IMR-90 (cell line): Measurements from ENCODE around the gene TIAM1. TPM values are rescaled to one million over a fixed set of nuclear protein-coding genes. Genes with fewer than 3 reads are reported as not detected.

Source experiments
- ATAC-seq: fragments of 200-7000 bp; cut with Tn5 transposase; 2 replicates; pipeline ENCODE4 v1.9.1; 2020; ENCODE audit warnings: low read depth, mild to moderate bottlenecking, moderate library complexity
- BruUV-seq: library from RNA; stranded (reverse); fragments of 400-500 nt; replicated peaks from 2 replicates; lab custom pipeline; 2021; lab: Mats Ljungman, UMichigan
- CTCF ChIA-PET: fragments of 300-600 bp; formaldehyde crosslinking; extraction: SDS; loops from one replicate; lab custom pipeline; 2021; ENCODE audit warnings: antibody characterized with exemption; lab: Yijun Ruan, JAX
- POLR2A ChIA-PET: fragments of 300-600 bp; sonication (Branson Sonifier 250); formaldehyde crosslinking; loops from one replicate; lab custom pipeline; 2022; ENCODE audit warnings: antibody characterized with exemption; ENCODE audit not compliant: unreplicated experiment; lab: Charles Lee
- DNase-seq: peaks from one replicate; pipeline ENCODE4 v3.0.0; 2013
- H2AFZ ChIP-seq: replicated peaks from 2 replicates; pipeline ENCODE3; 2013; ENCODE audit warnings: low read length, mild to moderate bottlenecking; ENCODE audit not compliant: poor library complexity
- H2AK5ac ChIP-seq: 2 replicates; pipeline ENCODE4 v1.6.1; 2013; ENCODE audit warnings: low read depth, low read length, inconsistent platforms
- H2AK9ac ChIP-seq: replicated peaks from 2 replicates; pipeline ENCODE3; 2013; ENCODE audit warnings: mild to moderate bottlenecking, low read depth, low read length, moderate library complexity; ENCODE audit not compliant: poor library complexity
- H2BK120ac ChIP-seq: 2 replicates; pipeline ENCODE4 v1.6.1; 2013; ENCODE audit warnings: low read depth, low read length, inconsistent platforms
- H2BK15ac ChIP-seq: 3 replicates; pipeline ENCODE4 v1.6.1; 2013; ENCODE audit warnings: low read depth, low read length, inconsistent platforms
- H2BK20ac ChIP-seq: 2 replicates; pipeline ENCODE4 v1.6.1; 2013; ENCODE audit warnings: low read depth, mild to moderate bottlenecking, inconsistent platforms, low read length, moderate library complexity
- H2BK5ac ChIP-seq: 2 replicates; pipeline ENCODE4 v1.6.1; 2013; ENCODE audit warnings: mild to moderate bottlenecking, low read depth, low read length, inconsistent platforms; ENCODE audit not compliant: poor library complexity, severe bottlenecking
- H3K14ac ChIP-seq: replicated peaks from 2 replicates; pipeline ENCODE4 v1.6.1; 2013; ENCODE audit warnings: low read depth, low read length, inconsistent platforms
- H3K18ac ChIP-seq: 2 replicates; pipeline ENCODE4 v1.6.1; 2013; ENCODE audit warnings: low read depth, low read length, control low read depth
- H3K23ac ChIP-seq: 2 replicates; pipeline ENCODE4 v1.6.1; 2013; ENCODE audit warnings: low read depth, low read length, inconsistent platforms
- H3K27ac ChIP-seq: 2 replicates; pipeline ENCODE4 v1.5.1; 2013; ENCODE audit warnings: mild to moderate bottlenecking, control low read depth, low read length; ENCODE audit not compliant: insufficient read depth
- H3K27me3 ChIP-seq: 2 replicates; pipeline ENCODE4 v1.6.1; 2013; ENCODE audit warnings: low read length; ENCODE audit not compliant: control insufficient read depth, insufficient read depth
- H3K36me3 ChIP-seq: 2 replicates; pipeline ENCODE4 v1.6.1; 2013; ENCODE audit warnings: low read length, mixed read lengths; ENCODE audit not compliant: control insufficient read depth, insufficient read depth
- H3K4ac ChIP-seq: 2 replicates; pipeline ENCODE4 v1.6.1; 2013; ENCODE audit warnings: low read depth, low read length, inconsistent platforms
- H3K4me1 ChIP-seq: 2 replicates; pipeline ENCODE4 v1.6.1; 2013; ENCODE audit warnings: low read length, mixed read lengths; ENCODE audit not compliant: control insufficient read depth, insufficient read depth
- H3K4me2 ChIP-seq: 2 replicates; pipeline ENCODE4 v1.6.1; 2013; ENCODE audit warnings: low read depth, mild to moderate bottlenecking, control low read depth, low read length, moderate library complexity
- H3K4me3 ChIP-seq: 2 replicates; pipeline ENCODE4 v1.5.1; 2013; ENCODE audit warnings: low read depth, mild to moderate bottlenecking, control low read depth, low read length, moderate library complexity; ENCODE audit not compliant: insufficient read depth
- H3K56ac ChIP-seq: 2 replicates; pipeline ENCODE4 v1.6.1; 2013; ENCODE audit warnings: low read length, inconsistent platforms; ENCODE audit not compliant: insufficient read depth; ENCODE audit errors: extremely low read depth
- H3K79me1 ChIP-seq, 2 experiments: 2 replicates each; pipeline ENCODE4 v1.6.1; 2013; ENCODE audit warnings: low read length in 2 of 2, inconsistent platforms in 1 of 2, low read depth in 1 of 2
- H3K9ac ChIP-seq: 2 replicates; pipeline ENCODE4 v1.6.1; 2013; ENCODE audit warnings: low read depth, low read length, control low read depth
- H3K9me1 ChIP-seq: 2 replicates; pipeline ENCODE4 v1.6.1; 2013; ENCODE audit warnings: low read length, inconsistent platforms; ENCODE audit not compliant: insufficient read depth
- H3K9me3 ChIP-seq: 2 replicates; pipeline ENCODE4 v1.6.1; 2013; ENCODE audit warnings: low read length; ENCODE audit not compliant: control insufficient read depth, insufficient read depth
- H4K20me1 ChIP-seq: 2 replicates; pipeline ENCODE4 v1.6.1; 2013; ENCODE audit warnings: low read length, inconsistent platforms; ENCODE audit not compliant: insufficient read depth
- H4K5ac ChIP-seq: 2 replicates; pipeline ENCODE4 v1.6.1; 2013; ENCODE audit warnings: mild to moderate bottlenecking, low read depth, low read length, control low read depth
- H4K8ac ChIP-seq, 2 experiments: 2 replicates each; pipeline ENCODE4 v1.6.1; 2013; ENCODE audit warnings: low read depth in 2 of 2, low read length in 2 of 2, control low read depth in 1 of 2, inconsistent platforms in 1 of 2
- H4K91ac ChIP-seq: 2 replicates; pipeline ENCODE4 v1.6.1; 2013; ENCODE audit warnings: low read depth, low read length, inconsistent platforms; ENCODE audit not compliant: insufficient read depth
- CEBPB ChIP-seq: IDR thresholded peaks from 2 replicates; pipeline ENCODE4 v1.6.1; 2012; ENCODE audit warnings: low read depth, low read length, improper control_type of control experiment
- CHD1 ChIP-seq: IDR thresholded peaks from 2 replicates; pipeline ENCODE4 v1.6.1; 2012; ENCODE audit warnings: low read depth, low read length, improper control_type of control experiment
- CTCF ChIP-seq: conservative IDR thresholded peaks from 2 replicates; pipeline ENCODE4 v1.5.1; 2012; ENCODE audit warnings: mild to moderate bottlenecking, low read depth, low read length, improper control_type of control experiment
- FOS ChIP-seq: fragments of 150-350 bp; IDR thresholded peaks from 2 replicates; pipeline ENCODE4 v1.6.1; 2016; ENCODE audit warnings: low read depth, low read length
- MXI1 ChIP-seq: IDR thresholded peaks from 2 replicates; pipeline ENCODE4 v1.6.1; 2012; ENCODE audit warnings: low read depth, mild to moderate bottlenecking, low read length, moderate library complexity, borderline replicate concordance
- RAD21 ChIP-seq: IDR thresholded peaks from 2 replicates; pipeline ENCODE4 v1.6.1; 2012; ENCODE audit warnings: low read length, improper control_type of control experiment
- SMC3 ChIP-seq: fragments of 150-350 bp; IDR thresholded peaks from 2 replicates; pipeline ENCODE4 v1.6.1; 2016; ENCODE audit warnings: low read depth, mild to moderate bottlenecking, antibody characterized with exemption, low read length, moderate library complexity
- USF2 ChIP-seq: fragments of 150-350 bp; IDR thresholded peaks from 2 replicates; pipeline ENCODE4 v1.6.1; 2017; ENCODE audit warnings: mild to moderate bottlenecking, antibody characterized with exemption, low read length, low read depth
- WGBS, 2 experiments: methylation state at CpG; one replicate each; pipeline versions ENCODE4 v1.1.5 to v1.1.7; 2013; ENCODE audit warnings: missing lambda C conversion rate in 2 of 2; ENCODE audit not compliant: insufficient read length in 1 of 2; ENCODE audit errors: extremely low coverage in 2 of 2; 5-methylcytosine and 5-hydroxymethylcytosine counted together
- dilution Hi-C: fragments of 300-500 bp; cut with HindIII; formaldehyde crosslinking; loops from one replicate; pipeline ENCODE4 v1.14.3; 2018; ENCODE audit warnings: low sequenced_read_pairs; ENCODE audit not compliant: unreplicated experiment
- in situ Hi-C: fragments of 300-500 bp; cut with MboI; formaldehyde crosslinking; loops from 3 replicates; pipeline ENCODE4 v1.14.3; 2019; ENCODE audit warnings: low sequenced_read_pairs, inconsistent platforms, mixed read lengths
- intact Hi-C: fragments of 100-400 bp; cut with micrococcal nuclease; formaldehyde crosslinking; loops from 2 replicates; pipeline ENCODE4 v1.10.0; 2022
- polyA plus RNA-seq, 3 experiments: library from polyadenylated mRNA; depleted of rRNA; stranded (reverse); fragments of >200 nt; gene quantifications; 2 replicates each; pipeline ENCODE4 v1.2.3, GENCODE V29; 2012; ENCODE audit warnings: low replicate concordance in 1 of 3
- total RNA-seq: library from RNA; depleted of rRNA; stranded (reverse); fragments of >200 nt; gene quantifications from 2 replicates; pipeline ENCODE4 v1.2.3, GENCODE V29; 2012

Gene TIAM1
- total and polyA plus RNA-seq, 2 of the 4 experiments (the other 2 are of a cell fraction): 2.9 to 9.3 TPM

DNA sequence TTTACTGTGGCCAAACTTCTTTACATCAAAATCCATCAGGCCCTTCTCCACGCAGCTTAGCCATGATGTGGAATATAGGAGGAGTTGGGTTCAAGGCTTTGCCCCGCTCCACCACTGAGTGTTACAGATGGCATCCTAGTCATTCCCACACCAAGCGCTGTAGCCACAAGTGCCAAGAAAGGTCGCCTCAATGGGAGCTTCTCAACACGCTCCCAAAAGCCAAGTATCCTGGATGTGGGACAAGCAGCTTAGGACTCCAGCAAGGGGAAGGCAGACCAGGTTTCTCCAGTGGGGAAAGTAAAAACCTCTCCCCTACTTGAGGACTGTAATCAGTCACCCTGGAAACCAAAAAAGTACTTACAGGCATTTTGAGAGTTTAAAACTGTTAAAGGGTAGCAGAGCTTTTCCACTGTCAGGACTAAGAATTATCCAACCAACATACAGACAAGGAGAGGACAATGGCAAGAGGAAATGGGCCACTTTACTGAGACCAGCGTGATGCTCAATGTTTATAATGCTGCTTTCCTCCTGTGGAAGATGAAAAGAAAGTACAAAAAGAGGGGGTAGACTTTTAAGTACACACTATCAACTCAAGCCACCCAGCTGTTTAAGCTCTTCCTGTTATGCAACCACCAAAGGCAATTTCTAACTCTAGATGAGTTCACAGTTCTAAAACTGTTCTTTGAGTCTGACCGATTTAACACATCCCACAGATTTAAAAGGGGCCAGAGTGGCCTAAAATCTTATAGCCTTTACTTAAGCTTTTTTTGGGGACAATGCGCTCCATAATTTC, 185.1 kb downstream of the TIAM1 start (continued):
- no peak for TF ChIP-seq FOS

DNA sequence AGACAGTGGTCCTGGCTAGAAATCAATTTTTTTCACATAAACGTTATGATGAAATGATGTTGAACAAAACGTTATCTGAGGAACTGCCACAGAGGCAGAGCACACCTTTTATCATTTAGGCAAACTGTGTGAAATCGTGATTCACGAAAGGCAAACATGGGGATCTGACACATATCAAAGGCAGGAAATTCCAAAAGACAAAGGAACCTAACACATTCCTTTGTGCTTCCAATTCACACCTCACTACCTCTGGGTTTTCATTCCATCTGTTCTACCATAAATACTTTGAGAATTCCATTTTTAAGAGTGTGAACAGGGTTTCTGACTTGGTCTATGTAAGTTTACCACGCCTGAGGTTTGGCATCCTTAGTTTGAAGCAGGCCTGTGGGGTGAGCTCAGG, 186.3 kb downstream of the TIAM1 start:
- H3K14ac ChIP-seq: no peak overlapping the region
- H3K4me3 ChIP-seq: no peak overlapping the region
- H4K5ac ChIP-seq: no peak overlapping the region
- H2AK5ac ChIP-seq: no peak overlapping the region
- ATAC-seq (no peak), DNase-seq (no peak)
- H3K4me2 ChIP-seq: no peak overlapping the region
- no TSS peak for BruUV-seq
- no peak overlapping the region for H3K23ac ChIP-seq
- H4K8ac ChIP-seq: no peak overlapping the region
- H3K9me1 ChIP-seq: no peaks in the 10 kb centered on the region
- no peaks in the 10 kb centered on the region for H4K20me1 ChIP-seq
- H3K9me3 ChIP-seq: peaks cover 8% of the 10 kb centered on the region; the same call in 1 of the 2 replicates
- no peak overlapping the region for H3K18ac ChIP-seq
- WGBS, 2 experiments: 20% methylated on average over 1 of the region's 5 CpGs; no CpG with 5 or more reads in 1 of the 2 experiments
- no peaks in the 10 kb centered on the region for H3K36me3 ChIP-seq
- no peak overlapping the region for H4K91ac ChIP-seq
- H3K56ac ChIP-seq: no peak overlapping the region
- H3K79me1 ChIP-seq: no peaks in the 10 kb centered on the region
- in situ Hi-C loops (no loop called here), dilution Hi-C loops (no loop called here), intact Hi-C loops (no loop called here)
- H3K9ac ChIP-seq: no peak overlapping the region
- no peak overlapping the region for H2BK20ac ChIP-seq
- H2BK15ac ChIP-seq: no peak overlapping the region
- no peak overlapping the region for H3K4ac ChIP-seq
- H2AFZ ChIP-seq: no peak overlapping the region
- H3K4me1 ChIP-seq: peaks cover 2% of the 10 kb centered on the region; the same call in 1 of the 2 replicates
- ChIA-PET POLR2A (no interaction called here), CTCF (no interaction called here)
- no peak overlapping the region for H2BK120ac ChIP-seq
- no peak overlapping the region for H2AK9ac ChIP-seq
- TF ChIP-seq USF2: no peak
- no peak for TF ChIP-seq CHD1
- no peak for TF ChIP-seq CTCF
- no peak for TF ChIP-seq RAD21
- no peak for TF ChIP-seq CEBPB
- no peak for TF ChIP-seq MXI1
- no peak for TF ChIP-seq SMC3
- no peak overlapping the region for H3K27ac ChIP-seq
- H3K27me3 ChIP-seq: no peaks in the 10 kb centered on the region
- no peak overlapping the region for H2BK5ac ChIP-seq
